Colonic mucosa (tissue), 4 donors: Measurements from ENCODE around the gene AFF1. TPM values are rescaled to one million over a fixed set of nuclear protein-coding genes. Genes with fewer than 3 reads are reported as not detected.
A peak's percentile ranks its signal among the peaks of the same experiment; 100 is the strongest.
"Not testable (repeated sequence)": the region's sequence is repeated elsewhere in the genome, so short reads cannot be mapped to it uniquely, and the experiment has no call there.

Source experiments
- DNase-seq: peaks from one replicate; pipeline ENCODE4 v3.0.0-alpha.2; 2020
- H3K27ac ChIP-seq: fragments of 200-600 bp; one replicate; pipeline ENCODE4 v1.8.0; 2021
- H3K27me3 ChIP-seq: fragments of 200-600 bp; one replicate; pipeline ENCODE4 v1.8.0; 2021
- H3K36me3 ChIP-seq: fragments of 200-600 bp; one replicate; pipeline ENCODE4 v1.8.0; 2021
- H3K4me1 ChIP-seq: fragments of 200-600 bp; one replicate; pipeline ENCODE4 v1.8.0; 2021; ENCODE audit warnings: mild to moderate bottlenecking
- H3K4me3 ChIP-seq: fragments of 200-600 bp; one replicate; pipeline ENCODE4 v1.8.0; 2021
- H3K9ac ChIP-seq, 2 donors: one replicate each; pipeline ENCODE4 v1.7.0; 2013; ENCODE audit warnings: control low read depth in 2 of 2, low read depth in 2 of 2, low read length in 2 of 2
- H3K9me3 ChIP-seq: fragments of 200-600 bp; one replicate; pipeline ENCODE4 v1.8.0; 2021
- CTCF ChIP-seq: fragments of 200-600 bp; IDR thresholded peaks from one replicate; pipeline ENCODE4 v1.8.0; 2022; ENCODE audit warnings: antibody characterized with exemption, mild to moderate bottlenecking
- intact Hi-C: fragments of 100-400 bp; cut with DNase I; formaldehyde crosslinking; loops from one replicate; pipeline ENCODE4 v1.14.1; 2022
- total RNA-seq, 2 donors: library from RNA; stranded (reverse); fragmentation: NEBNext Ultra II Directional in 1 of 2; extraction: Animal tissue kit (Norgen Biotek cat#: 25700) in 1 of 2; gene quantifications; one replicate each; pipeline ENCODE4 v1.2.1, GENCODE V29; 2021
- donor health status: healthy.
- donor health status: DM: no; HTN: no; CAD: no.
- donor health status: DM: no; HTN: no; CAD: no.

The AFF1 gene
- total RNA-seq, 2 donors from 2014 or later = 73.5 to 104 TPM

- intact Hi-C loops = no loop called here
- Histone ChIP-seq H3K4me1 (no peaks in the 10 kb centered on the region), H3K36me3 (no peaks in the 10 kb centered on the region), H3K4me3 (no peak overlapping the region), H3K9me3 (no peaks in the 10 kb centered on the region), H3K9ac (peak overlapping the region in 1 of 2 donors; percentile 26), H3K27ac (peak overlapping the region; percentile 70), H3K27me3 (no peaks in the 10 kb centered on the region)
- DNase-seq = peak; percentile 45
- no peak for TF ChIP-seq CTCF
Measured at GRCh38 chr4:87011340-87012034, 76.7 kb downstream of the AFF1 start.

GRCh38 chr4:87012265-87012953, 77.6 kb downstream of the AFF1 start:
- TF ChIP-seq CTCF = no peak
- peak; percentile 61 for DNase-seq
- intact Hi-C loops = no loop called here

GRCh38 chr4:87012954-87013308, 78.1 kb downstream of the AFF1 start:
- DNase-seq, H3K4me1 ChIP-seq, H3K36me3 ChIP-seq, H3K27me3 ChIP-seq, H3K9me3 ChIP-seq, intact Hi-C loops, H3K4me3 ChIP-seq: not testable (repeated sequence)
- H3K9ac ChIP-seq = peak overlapping the region in 1 of 2 donors; percentile 63
- H3K27ac ChIP-seq = peak overlapping the region; percentile 70

More at GRCh38 chr4:87012265-87012953, 77.6 kb downstream of the AFF1 start:
- Histone ChIP-seq H3K4me1 (no peaks in the 10 kb centered on the region), H3K4me3 (no peak overlapping the region), H3K9ac (peak overlapping the region in 1 of 2 donors; percentile 63), H3K9me3 (no peaks in the 10 kb centered on the region), H3K27me3 (no peaks in the 10 kb centered on the region), H3K36me3 (no peaks in the 10 kb centered on the region), H3K27ac (peak overlapping the region; percentile 70)

GRCh38 chr4:87014284-87014782, 79.5 kb downstream of the AFF1 start:
- no peak for TF ChIP-seq CTCF
- Histone ChIP-seq H3K36me3 (no peaks in the 10 kb centered on the region), H3K4me1 (no peaks in the 10 kb centered on the region), H3K27ac (peak overlapping the region; percentile 70), H3K27me3 (no peaks in the 10 kb centered on the region), H3K9me3 (no peaks in the 10 kb centered on the region), H3K4me3 (no peak overlapping the region), H3K9ac (peak overlapping the region in 1 of 2 donors; percentile 63)
- intact Hi-C loops = no loop called here
- no peak for DNase-seq

- no peak overlapping the region for H3K4me3 ChIP-seq
- H3K9me3 ChIP-seq = no peaks in the 10 kb centered on the region
- no peaks in the 10 kb centered on the region for H3K27me3 ChIP-seq
- H3K4me1 ChIP-seq = no peaks in the 10 kb centered on the region
- no peaks in the 10 kb centered on the region for H3K36me3 ChIP-seq
- TF ChIP-seq CTCF = no peak
- no peak for DNase-seq
- H3K9ac ChIP-seq = peak overlapping the region in 1 of 2 donors; percentile 38
- intact Hi-C loops = no loop called here
- peak overlapping the region; percentile 70 for H3K27ac ChIP-seq
Measured at GRCh38 chr4:87015416-87015815, 80.6 kb downstream of the AFF1 start.
